Lower leg skin (tissue), 4 donors: ENCODE data around the gene ROM1. TPM values are rescaled to one million over a fixed set of nuclear protein-coding genes. Genes with fewer than 3 reads are reported as not detected.

ENCODE experiments used
- DNase-seq, 2 donors: peaks; one replicate each; pipeline ENCODE4 v3.0.0-alpha.2; 2019; ENCODE audit warnings: low spot score in 2 of 2
- H3K4me3 ChIP-seq: fragments of 200-600 bp; sonication (generic); 2 replicates; pipeline ENCODE4 v1.5.1; 2017; ENCODE audit warnings: mild to moderate bottlenecking, low read depth; ENCODE audit not compliant: poor library complexity, severe bottlenecking
- POLR2A ChIP-seq, 2 donors: fragments of 450-650 bp; IDR thresholded peaks; one replicate each; pipeline ENCODE4 v1.6.1; 2016 to 2017; ENCODE audit warnings: antibody characterized with exemption in 2 of 2, mild to moderate bottlenecking in 1 of 2, moderate library complexity in 1 of 2
- WGBS, 2 donors: methylation state at CpG; one replicate each; pipeline ENCODE4 v1.1.5; 2018; 5-methylcytosine and 5-hydroxymethylcytosine counted together
- intact Hi-C: fragments of 100-400 bp; cut with DNase I; formaldehyde crosslinking; loops from one replicate; pipeline ENCODE4 v1.15.0; 2023; ENCODE audit warnings: low total_unique reads
- total RNA-seq, 4 donors: library from RNA; depleted of rRNA; stranded (reverse); fragments of >200 nt; gene quantifications; one replicate each; pipeline ENCODE4 v1.1.0, GENCODE V29; 2016
- TF ChIP-seq, protein P1 (sequence below), 3 donors: fragments of 450-650 bp; IDR thresholded peaks; one replicate each; pipeline ENCODE4 v1.5.1; 2016; ENCODE audit warnings: antibody characterized with exemption in 3 of 3, mild to moderate bottlenecking in 3 of 3, moderate library complexity in 2 of 3

ROM1 gene
- total RNA-seq, 4 donors from 2014 or later = 4.0 to 7.6 (median 6.5) TPM

DNA sequence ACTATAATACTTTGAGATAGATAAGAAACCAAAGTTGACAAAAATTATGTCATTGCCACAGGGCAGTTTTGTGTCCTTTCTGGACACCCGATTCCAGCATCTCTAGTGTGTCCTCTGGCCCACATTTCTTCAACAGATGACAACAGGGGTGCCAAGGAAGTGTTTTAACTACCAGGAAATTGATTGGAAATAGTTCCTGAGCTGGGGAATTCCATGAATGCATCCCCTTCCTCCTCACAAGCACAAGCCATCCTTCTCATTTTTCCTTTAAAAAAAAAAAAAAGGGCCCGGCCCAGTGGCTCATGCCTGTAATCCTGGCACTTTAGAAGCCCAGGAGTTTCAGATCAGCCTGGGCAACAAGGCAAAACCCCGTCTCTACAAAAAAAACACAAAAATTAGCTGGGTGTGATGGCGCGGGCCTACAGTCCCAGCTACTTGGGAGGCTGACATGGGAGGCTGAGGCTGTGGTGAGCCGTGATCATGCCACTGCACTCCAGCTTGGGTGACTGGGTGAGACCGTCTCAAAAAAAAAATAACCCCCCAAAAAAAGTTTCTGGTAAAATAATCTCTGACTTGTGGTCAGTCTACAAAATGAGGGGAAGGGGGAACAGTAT, 9.5 kb downstream of the ROM1 start:
- TF ChIP-seq, protein P1, sequence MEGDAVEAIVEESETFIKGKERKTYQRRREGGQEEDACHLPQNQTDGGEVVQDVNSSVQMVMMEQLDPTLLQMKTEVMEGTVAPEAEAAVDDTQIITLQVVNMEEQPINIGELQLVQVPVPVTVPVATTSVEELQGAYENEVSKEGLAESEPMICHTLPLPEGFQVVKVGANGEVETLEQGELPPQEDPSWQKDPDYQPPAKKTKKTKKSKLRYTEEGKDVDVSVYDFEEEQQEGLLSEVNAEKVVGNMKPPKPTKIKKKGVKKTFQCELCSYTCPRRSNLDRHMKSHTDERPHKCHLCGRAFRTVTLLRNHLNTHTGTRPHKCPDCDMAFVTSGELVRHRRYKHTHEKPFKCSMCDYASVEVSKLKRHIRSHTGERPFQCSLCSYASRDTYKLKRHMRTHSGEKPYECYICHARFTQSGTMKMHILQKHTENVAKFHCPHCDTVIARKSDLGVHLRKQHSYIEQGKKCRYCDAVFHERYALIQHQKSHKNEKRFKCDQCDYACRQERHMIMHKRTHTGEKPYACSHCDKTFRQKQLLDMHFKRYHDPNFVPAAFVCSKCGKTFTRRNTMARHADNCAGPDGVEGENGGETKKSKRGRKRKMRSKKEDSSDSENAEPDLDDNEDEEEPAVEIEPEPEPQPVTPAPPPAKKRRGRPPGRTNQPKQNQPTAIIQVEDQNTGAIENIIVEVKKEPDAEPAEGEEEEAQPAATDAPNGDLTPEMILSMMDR (IDR thresholded peaks at IDR 0.05) = no peak
- TF ChIP-seq POLR2A (IDR thresholded peaks at IDR 0.05) = no peak
- no peak for DNase-seq
- intact Hi-C loops = no loop called here
- 80% methylated on average over 7 of the region's 7 CpGs for WGBS, 2 donors
- no peak overlapping the region for H3K4me3 ChIP-seq

DNA sequence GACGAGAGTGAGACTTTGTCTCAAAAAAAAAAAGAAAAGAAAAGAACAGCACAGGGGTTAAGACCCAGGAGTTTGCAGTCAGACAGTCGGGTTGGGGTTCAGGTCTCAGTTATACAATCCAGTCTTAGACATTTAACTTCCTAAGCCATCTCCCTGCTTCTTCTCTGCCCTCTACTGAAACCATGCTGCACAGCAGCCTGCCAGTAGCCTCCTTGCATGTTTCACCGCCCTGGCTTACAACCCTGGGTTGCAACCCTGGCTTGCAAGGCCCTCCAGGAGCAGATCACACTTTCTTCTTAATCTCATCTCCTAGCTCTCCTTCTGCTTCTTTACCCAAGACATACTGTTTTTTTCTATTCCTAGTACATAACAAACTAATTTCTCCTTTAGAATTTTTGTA, 14.7 kb downstream of the ROM1 start:
- no peak for DNase-seq
- intact Hi-C loops = no loop called here
- WGBS, 2 donors = 85 to 89% methylated on average over 3 of the region's 3 CpGs
- TF ChIP-seq, protein P1 (IDR thresholded peaks at IDR 0.05) = no peak
- TF ChIP-seq POLR2A (IDR thresholded peaks at IDR 0.05) = no peak
- H3K4me3 ChIP-seq = no peak overlapping the region

DNA sequence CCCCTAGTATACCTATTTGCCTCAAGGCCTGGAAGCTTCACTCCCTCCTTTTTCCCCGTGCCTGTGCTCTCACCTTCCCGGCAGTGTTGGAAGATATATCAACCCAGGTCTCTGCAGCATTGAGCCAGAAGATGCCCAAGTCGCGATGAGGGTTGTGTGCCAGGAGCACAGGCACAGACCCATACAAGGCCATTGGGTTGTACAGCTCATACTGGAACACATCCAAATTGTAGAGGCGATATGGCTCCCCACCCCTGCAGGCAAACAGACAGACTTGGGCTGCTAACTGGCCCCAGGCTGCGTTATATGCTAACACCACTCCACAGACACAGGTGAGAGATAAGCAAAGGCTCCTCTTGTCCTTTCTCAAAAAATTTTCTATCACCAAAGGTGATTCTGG, 19.4 kb downstream of the ROM1 start:
- WGBS, 2 donors = 75 to 86% methylated on average over 6 of the region's 6 CpGs
- no peak for DNase-seq
- no peak overlapping the region for H3K4me3 ChIP-seq
- intact Hi-C loops = no loop called here
- TF ChIP-seq POLR2A (IDR thresholded peaks at IDR 0.05) = no peak
- TF ChIP-seq, protein P1 (IDR thresholded peaks at IDR 0.05) = no peak

DNA sequence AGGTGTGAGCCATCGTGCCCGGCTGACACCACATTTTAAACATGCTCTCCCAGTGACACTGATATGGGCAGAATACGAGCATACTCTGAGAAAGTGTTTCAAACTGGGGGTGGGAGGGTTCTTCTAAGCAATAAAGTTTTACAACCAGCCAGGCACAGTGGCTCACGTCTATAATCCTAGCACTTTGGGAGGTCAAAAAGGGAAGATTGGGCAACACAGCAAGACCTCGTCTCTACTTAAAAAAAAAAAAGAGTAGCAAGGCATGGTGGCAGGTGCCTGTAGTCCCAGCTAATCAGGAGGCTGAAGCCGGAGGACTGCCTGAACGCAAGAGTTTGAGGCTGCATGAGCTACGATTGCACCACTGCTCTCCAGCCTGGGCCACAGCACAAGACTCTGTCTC, 31.2 kb downstream of the ROM1 start:
- WGBS, 2 donors = 85 to 88% methylated on average over 8 of the region's 8 CpGs
- intact Hi-C loops = no loop called here
- no peak for TF ChIP-seq POLR2A (IDR thresholded peaks at IDR 0.05)
- TF ChIP-seq, protein P1 (IDR thresholded peaks at IDR 0.05) = no peak
- DNase-seq = no peak
- no peak overlapping the region for H3K4me3 ChIP-seq

DNA sequence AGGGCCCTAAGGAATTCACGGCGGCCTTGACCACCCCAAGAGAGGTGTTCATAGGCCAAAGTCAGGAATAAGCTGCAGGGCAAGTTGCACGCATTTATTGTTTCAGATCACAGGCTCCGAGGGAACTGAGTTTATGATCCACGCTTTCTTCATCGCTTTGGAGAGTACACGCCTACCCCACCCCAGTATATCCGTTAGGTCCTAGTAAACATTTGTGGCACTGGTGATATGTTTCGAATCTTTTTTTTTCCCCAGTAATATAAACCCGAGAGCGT, 32.6 kb downstream of the ROM1 start:
- no peak for TF ChIP-seq POLR2A (IDR thresholded peaks at IDR 0.05)
- TF ChIP-seq, protein P1 (IDR thresholded peaks at IDR 0.05) = no peak
- 12 to 14% methylated on average over 11 of the region's 11 CpGs for WGBS, 2 donors
- intact Hi-C loops = no loop called here
- DNase-seq = no peak
- peak overlapping the region; percentile 70 for H3K4me3 ChIP-seq
